Erythroblast (primary cell): Measurements from ENCODE around the gene ALDH9A1.

Experiments used
- GATA1 ChIP-seq: IDR thresholded peaks from 2 replicates; pipeline ENCODE4 v1.6.1; 2011; ENCODE audit warnings: low read depth, mild to moderate bottlenecking, control low read depth, low read length, moderate library complexity
- POLR2A ChIP-seq: IDR thresholded peaks from 2 replicates; pipeline ENCODE4 v1.6.1; 2011; ENCODE audit warnings: mild to moderate bottlenecking, low read length

DNA sequence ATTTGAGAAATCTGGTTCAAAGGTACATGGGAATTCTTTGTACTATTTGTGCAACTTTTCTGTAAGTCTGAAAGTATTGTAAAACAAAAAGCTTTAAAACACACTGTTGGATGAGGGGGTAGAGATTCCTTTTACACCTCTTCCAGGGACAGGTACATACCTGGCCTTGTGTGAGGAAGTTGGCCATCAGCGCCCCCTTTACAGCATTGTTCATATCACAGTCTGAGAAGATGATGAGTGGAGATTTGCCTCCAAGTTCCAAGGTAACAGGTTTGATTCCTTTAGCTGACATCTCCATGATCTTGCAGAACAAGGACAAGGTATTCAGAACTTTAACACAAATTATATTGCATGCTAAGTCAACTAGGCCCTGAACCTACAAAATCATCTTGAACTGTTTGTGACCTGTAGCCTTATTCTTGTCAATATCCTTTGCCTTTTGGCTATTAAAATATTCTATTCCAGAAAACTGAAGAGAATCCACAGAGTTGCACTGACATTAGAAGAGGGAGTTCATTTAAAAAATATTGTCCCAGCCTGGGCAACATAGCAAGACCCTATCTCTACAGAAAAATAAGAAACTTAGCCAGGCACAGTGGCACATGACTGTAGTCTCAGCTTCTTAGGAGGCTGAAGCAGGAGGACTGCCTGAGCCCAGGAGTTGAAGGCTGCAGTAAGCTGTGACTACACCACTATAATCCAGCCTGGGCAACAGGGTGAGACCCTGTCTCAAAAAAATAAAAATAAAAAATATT is 18.9 kb downstream of the ALDH9A1 start:
- no peak for TF ChIP-seq POLR2A
- TF ChIP-seq GATA1: no peak
